ENCODE results near the gene ANKRD53. TPM values are rescaled to one million over a fixed set of nuclear protein-coding genes. Genes with fewer than 3 reads are reported as not detected.

Gene ANKRD53
- total and polyA plus RNA-seq, 9 of the 15 experiments (the other 6 are each of a cell fraction or from before 2014, with no cell fraction given) = 0.18 TPM; not detected in 8

GRCh38 chr2:70944111-70944690, 34.2 kb upstream of the ANKRD53 start (continued):
- no peak for TF ChIP-seq FOXK2 (conservative IDR thresholded peaks at IDR 0.05 in 1 of 2, IDR thresholded peaks at IDR 0.05 in 1 of 2; ENCODE audit: low read depth in 2 of 2)
- TF ChIP-seq NCOA1 (IDR thresholded peaks at IDR 0.05; ENCODE audit: low read depth) = no peak
- TF ChIP-seq, protein P1, sequence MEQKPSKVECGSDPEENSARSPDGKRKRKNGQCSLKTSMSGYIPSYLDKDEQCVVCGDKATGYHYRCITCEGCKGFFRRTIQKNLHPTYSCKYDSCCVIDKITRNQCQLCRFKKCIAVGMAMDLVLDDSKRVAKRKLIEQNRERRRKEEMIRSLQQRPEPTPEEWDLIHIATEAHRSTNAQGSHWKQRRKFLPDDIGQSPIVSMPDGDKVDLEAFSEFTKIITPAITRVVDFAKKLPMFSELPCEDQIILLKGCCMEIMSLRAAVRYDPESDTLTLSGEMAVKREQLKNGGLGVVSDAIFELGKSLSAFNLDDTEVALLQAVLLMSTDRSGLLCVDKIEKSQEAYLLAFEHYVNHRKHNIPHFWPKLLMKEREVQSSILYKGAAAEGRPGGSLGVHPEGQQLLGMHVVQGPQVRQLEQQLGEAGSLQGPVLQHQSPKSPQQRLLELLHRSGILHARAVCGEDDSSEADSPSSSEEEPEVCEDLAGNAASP (IDR thresholded peaks at IDR 0.05) = no peak

DNA sequence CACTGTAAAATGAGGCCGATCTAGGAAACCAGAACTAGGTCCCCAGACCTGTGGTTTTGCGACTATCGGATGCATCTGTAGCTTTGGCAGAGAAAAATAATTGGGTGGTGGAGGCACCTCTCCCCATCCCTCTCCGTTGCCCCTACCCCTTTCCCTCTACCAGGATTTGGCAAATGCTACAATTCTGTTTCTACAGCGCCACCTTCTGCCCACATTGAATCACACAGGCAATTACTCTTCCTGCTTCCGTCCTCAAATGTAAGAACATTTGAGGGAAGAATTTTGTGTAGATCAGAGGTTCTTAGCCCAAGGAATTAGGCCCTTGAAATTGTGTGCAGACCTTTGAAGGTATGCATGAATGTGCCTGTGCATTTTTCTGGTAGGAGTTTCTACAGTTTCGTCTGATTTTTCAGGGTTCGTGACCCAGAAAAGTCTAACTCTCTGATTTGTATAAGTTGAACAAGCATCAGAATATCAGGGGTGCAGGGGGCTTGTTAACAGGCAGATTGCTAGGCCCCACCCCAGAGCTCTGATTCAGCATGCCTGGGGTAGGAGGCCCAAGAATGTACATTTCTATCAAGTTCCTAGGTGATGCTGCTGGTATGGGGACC, 31.5 kb upstream of the ANKRD53 start:
- Histone ChIP-seq H3K9me1 (ENCODE audit: control insufficient read depth, insufficient read depth, low read length) (no peaks in the 10 kb centered on the region), H3K9me3 (replicated peaks; ENCODE audit: control insufficient read depth, insufficient read depth, low read depth, low read length) (no peaks in the 10 kb centered on the region), H3K79me2 (ENCODE audit: control insufficient read depth, insufficient read depth, low read length) (no peaks in the 10 kb centered on the region), H4K20me1 (replicated peaks; ENCODE audit: control insufficient read depth, insufficient read depth, low read length) (no peaks in the 10 kb centered on the region), H3K27ac (ENCODE audit: extremely low read depth, low read depth, low read length) (no peak overlapping the region), H3K27me3 (ENCODE audit: control insufficient read depth in 2 of 2, insufficient read depth in 2 of 2, low read length in 2 of 2) (peaks cover 3 to 21% of the 10 kb centered on the region in 2 experiments; a peak in 1 of 5 replicates), H3K4me1 (replicated peaks in 1 of 2; ENCODE audit: control insufficient read depth in 2 of 2, insufficient read depth in 2 of 2, low read length in 2 of 2) (peaks cover 2 to 11% of the 10 kb centered on the region in 2 experiments; a peak in 3 of 5 replicates), H3K36me3 (ENCODE audit: control insufficient read depth, insufficient read depth, low read length) (no peaks in the 10 kb centered on the region), H3K9ac (ENCODE audit: insufficient read depth in 1 of 2, low read depth in 2 of 2, low read length in 2 of 2) (no peak overlapping the region), H3K4me3 (no peak overlapping the region), H2AFZ (ENCODE audit: low read depth, low read length) (peak overlapping the region; percentile 62), H3K4me2 (ENCODE audit: insufficient read depth, low read length) (no peak overlapping the region)
- DNase-seq (ENCODE audit: extremely low read depth in 1 of 4, low spot score in 3 of 4) (peak; percentile 30 to 73 (median 42)), ATAC-seq (peak; percentile 61), FAIRE-seq (peak; percentile 80)
- ChIA-PET POLR2A (no interaction called here), CTCF (ENCODE audit: low intra/inter-chr PET ratio) (interaction anchor here (0.6 to 4.2 kb wide), 9 partner anchors 25 to 606 kb away, joined by 3 to 48 read pairs (median 4); partner anchors contain the start of gene FIGLA)
- in situ Hi-C loops (cut with MboI) = loop anchor here (5.0 to 10.0 kb wide), 4 partner anchors 80 to 632 kb away; partner anchors contain the start of gene FIGLA
- BruUV-seq (replicated peaks) = no TSS peak
- intact Hi-C loops (cut with micrococcal nuclease) = loop anchor here (1.0 to 10.0 kb wide), 5 partner anchors 76 to 642 kb away; partner anchors contain the start of gene FAM136A
- WGBS (ENCODE audit: insufficient coverage, low coverage, missing lambda C conversion rate) = 13% methylated on average over 7 of the region's 8 CpGs
- TF ChIP-seq, protein P2, sequence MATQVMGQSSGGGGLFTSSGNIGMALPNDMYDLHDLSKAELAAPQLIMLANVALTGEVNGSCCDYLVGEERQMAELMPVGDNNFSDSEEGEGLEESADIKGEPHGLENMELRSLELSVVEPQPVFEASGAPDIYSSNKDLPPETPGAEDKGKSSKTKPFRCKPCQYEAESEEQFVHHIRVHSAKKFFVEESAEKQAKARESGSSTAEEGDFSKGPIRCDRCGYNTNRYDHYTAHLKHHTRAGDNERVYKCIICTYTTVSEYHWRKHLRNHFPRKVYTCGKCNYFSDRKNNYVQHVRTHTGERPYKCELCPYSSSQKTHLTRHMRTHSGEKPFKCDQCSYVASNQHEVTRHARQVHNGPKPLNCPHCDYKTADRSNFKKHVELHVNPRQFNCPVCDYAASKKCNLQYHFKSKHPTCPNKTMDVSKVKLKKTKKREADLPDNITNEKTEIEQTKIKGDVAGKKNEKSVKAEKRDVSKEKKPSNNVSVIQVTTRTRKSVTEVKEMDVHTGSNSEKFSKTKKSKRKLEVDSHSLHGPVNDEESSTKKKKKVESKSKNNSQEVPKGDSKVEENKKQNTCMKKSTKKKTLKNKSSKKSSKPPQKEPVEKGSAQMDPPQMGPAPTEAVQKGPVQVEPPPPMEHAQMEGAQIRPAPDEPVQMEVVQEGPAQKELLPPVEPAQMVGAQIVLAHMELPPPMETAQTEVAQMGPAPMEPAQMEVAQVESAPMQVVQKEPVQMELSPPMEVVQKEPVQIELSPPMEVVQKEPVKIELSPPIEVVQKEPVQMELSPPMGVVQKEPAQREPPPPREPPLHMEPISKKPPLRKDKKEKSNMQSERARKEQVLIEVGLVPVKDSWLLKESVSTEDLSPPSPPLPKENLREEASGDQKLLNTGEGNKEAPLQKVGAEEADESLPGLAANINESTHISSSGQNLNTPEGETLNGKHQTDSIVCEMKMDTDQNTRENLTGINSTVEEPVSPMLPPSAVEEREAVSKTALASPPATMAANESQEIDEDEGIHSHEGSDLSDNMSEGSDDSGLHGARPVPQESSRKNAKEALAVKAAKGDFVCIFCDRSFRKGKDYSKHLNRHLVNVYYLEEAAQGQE (IDR thresholded peaks at IDR 0.05; ENCODE audit: borderline replicate concordance) = peak; percentile 51; the same call in 1 of the 2 replicates
- TF ChIP-seq, protein P2 (CRISPR knock-in tag; IDR thresholded peaks at IDR 0.05; ENCODE audit: low read depth) = no peak
- TF ChIP-seq ETV6 (IDR thresholded peaks at IDR 0.05; ENCODE audit: borderline replicate concordance in 1 of 2, low read depth in 2 of 2, low read length in 1 of 2) (0 out of 4 replicates have a peak, but pooled peaks of 1 of the 2 experiments have one; percentile 17), ETV6 (CRISPR knock-in tag; IDR thresholded peaks at IDR 0.05; ENCODE audit: borderline replicate concordance) (no peak), RAD21 (CRISPR knock-in tag; conservative IDR thresholded peaks at IDR 0.05 in 1 of 2, IDR thresholded peaks at IDR 0.05 in 1 of 2) (peak; percentile 52 to 76; a peak in 3 of 4 replicates), TEAD1 (CRISPR knock-in tag; IDR thresholded peaks at IDR 0.05) (no peak)

Measured in K562 (cell line).